HCT116 (cell line): ENCODE results near the gene SLC10A3. TPM values are rescaled to one million over a fixed set of nuclear protein-coding genes. Genes with fewer than 3 reads are reported as not detected.

Experiments
- ATAC-seq: fragments of 200-7000 bp; cut with Tn5 transposase; 2 replicates; pipeline ENCODE4 v1.9.1; 2020; ENCODE audit warnings: mild to moderate bottlenecking, moderate library complexity
- BruUV-seq: library from RNA; stranded (reverse); fragments of 400-500 nt; replicated peaks from 2 replicates; lab custom pipeline; 2021; lab: Mats Ljungman, UMichigan
- CTCF ChIA-PET: fragments of 300-600 bp; sonication (Branson Sonifier 250); formaldehyde crosslinking; loops from one replicate; lab custom pipeline; 2021; ENCODE audit warnings: antibody characterized with exemption; lab: Charles Lee
- POLR2A ChIA-PET: fragments of 300-600, 350-600 bp; sonication (Branson Sonifier 250); formaldehyde crosslinking; loops from one replicate; lab custom pipeline; 2021; ENCODE audit warnings: antibody characterized with exemption; lab: Charles Lee
- RAD21 ChIA-PET, 2 experiments: fragments of 300-600 bp; sonication (Branson Sonifier 250); formaldehyde crosslinking; loops; one replicate each; lab custom pipeline; 2023; ENCODE audit warnings: low total read pairs in 2 of 2; ENCODE audit not compliant: uncharacterized antibody in 2 of 2, unreplicated experiment in 2 of 2, low non-redundant PET in 1 of 2; lab: Charles Lee
- DNase-seq: peaks from one replicate; pipeline ENCODE4 v3.0.0-alpha.2; 2010; ENCODE audit warnings: low read depth, low spot score
- H2AFZ ChIP-seq: fragments of 200-600 bp; shearing (Covaris generic), sonication (generic); 2 replicates; pipeline ENCODE4 v1.6.1; 2017; ENCODE audit warnings: low read depth, mixed run types, mixed read lengths, antibody characterized with exemption, low read length; ENCODE audit not compliant: poor library complexity, severe bottlenecking
- H3K27ac ChIP-seq: 2 replicates; pipeline ENCODE4 v1.5.1; 2012; ENCODE audit warnings: low read depth, low read length
- H3K27me3 ChIP-seq: fragments of 200-600 bp; sonication (generic); 2 replicates; pipeline ENCODE4 v1.6.1; 2016; ENCODE audit warnings: mixed run types, low read length, mixed read lengths; ENCODE audit not compliant: insufficient read depth
- H3K36me3 ChIP-seq, 2 experiments: fragments of 200-500 bp in 1 of 2; fragments of 200-600 bp in 1 of 2; sonication (Bioruptor generic) in 1 of 2; sonication (generic) in 1 of 2; 2 replicates each; pipeline versions ENCODE4 v1.5.1 to v1.6.1; 2014 to 2016; ENCODE audit warnings: low read length in 2 of 2, inconsistent platforms in 1 of 2, mixed read lengths in 1 of 2, mixed run types in 1 of 2; ENCODE audit not compliant: insufficient read depth in 2 of 2, control insufficient read depth in 1 of 2
- H3K4me1 ChIP-seq, 2 experiments: fragments of 200-600 bp in 1 of 2; sonication (generic) in 1 of 2; 2 replicates each; pipeline versions ENCODE4 v1.5.1 to v1.6.1; 2012 to 2017; ENCODE audit warnings: low read length in 2 of 2, inconsistent platforms in 1 of 2, mild to moderate bottlenecking in 1 of 2, mixed read lengths in 1 of 2, mixed run types in 1 of 2, moderate library complexity in 1 of 2; ENCODE audit not compliant: insufficient read depth in 2 of 2, control insufficient read depth in 1 of 2
- H3K4me2 ChIP-seq: fragments of 200-600 bp; sonication (generic); 2 replicates; pipeline ENCODE4 v1.6.1; 2017; ENCODE audit warnings: mixed run types, low read length, mixed read lengths
- H3K4me3 ChIP-seq, 2 experiments: fragments of 200-600 bp in 1 of 2; sonication (generic) in 1 of 2; replicated peaks in 1 of 2; 2 replicates each; pipeline ENCODE4 v1.5.1; 2011 to 2016; ENCODE audit warnings: low read length in 2 of 2, control low read depth in 1 of 2, low read depth in 1 of 2, mild to moderate bottlenecking in 1 of 2, mixed read lengths in 1 of 2, mixed run types in 1 of 2
- H3K79me2 ChIP-seq: fragments of 200-600 bp; sonication (generic); 2 replicates; pipeline ENCODE4 v1.6.1; 2017; ENCODE audit warnings: mild to moderate bottlenecking, mixed run types, low read length, moderate library complexity, mixed read lengths; ENCODE audit not compliant: insufficient read depth
- H3K9ac ChIP-seq: fragments of 200-600 bp; sonication (generic); 2 replicates; pipeline ENCODE4 v1.6.1; 2016; ENCODE audit warnings: low read length, mixed read lengths
- H3K9me2 ChIP-seq: fragments of 200-600 bp; sonication (generic), shearing (Covaris generic); 2 replicates; pipeline ENCODE4 v1.6.1; 2017; ENCODE audit warnings: mixed run types, mild to moderate bottlenecking, moderate library complexity; ENCODE audit not compliant: insufficient read depth
- H3K9me3 ChIP-seq, 2 experiments: fragments of 200-500 bp in 1 of 2; fragments of 200-600 bp in 1 of 2; sonication (Bioruptor generic) in 1 of 2; sonication (generic) in 1 of 2; 2 replicates each; pipeline ENCODE4 v1.6.1; 2014 to 2017; ENCODE audit warnings: low read length in 2 of 2, mixed read lengths in 2 of 2, inconsistent platforms in 1 of 2, low read depth in 1 of 2, mild to moderate bottlenecking in 1 of 2, mixed run types in 1 of 2, moderate library complexity in 1 of 2; ENCODE audit not compliant: control insufficient read depth in 1 of 2, insufficient read depth in 1 of 2
- H4K20me1 ChIP-seq: fragments of 200-600 bp; sonication (generic), shearing (Covaris generic); 2 replicates; pipeline ENCODE4 v1.6.1; 2017; ENCODE audit warnings: mixed run types, mild to moderate bottlenecking, moderate library complexity; ENCODE audit not compliant: insufficient read depth
- EGR1 ChIP-seq: IDR thresholded peaks from 2 replicates; pipeline ENCODE4 v1.6.1; 2012; ENCODE audit warnings: low read depth
- ELF1 ChIP-seq: IDR thresholded peaks from 2 replicates; pipeline ENCODE4 v1.6.1; 2012; ENCODE audit warnings: low read depth, borderline replicate concordance
- EZH2phosphoT487 ChIP-seq: fragments of 200-600 bp; IDR thresholded peaks from 2 replicates; pipeline ENCODE4 v1.6.1; 2018; ENCODE audit warnings: antibody characterized with exemption, borderline replicate concordance
- FOSL1 ChIP-seq: IDR thresholded peaks from 2 replicates; pipeline ENCODE4 v1.6.1; 2012; ENCODE audit warnings: low read depth
- POLR2A ChIP-seq: IDR thresholded peaks from 2 replicates; pipeline ENCODE4 v1.7.0; 2011; ENCODE audit warnings: borderline replicate concordance; ENCODE audit not compliant: insufficient read depth, insufficient read length; ENCODE audit errors: extremely low read depth
- RAD21 ChIP-seq: IDR thresholded peaks from 2 replicates; pipeline ENCODE4 v1.6.1; 2012; ENCODE audit warnings: low read depth, mild to moderate bottlenecking
- SIN3A ChIP-seq: IDR thresholded peaks from 2 replicates; pipeline ENCODE4 v1.6.1; 2012; ENCODE audit warnings: low read depth
- SP1 ChIP-seq: IDR thresholded peaks from 2 replicates; pipeline ENCODE4 v1.6.1; 2012; ENCODE audit warnings: low read depth
- SRF ChIP-seq: IDR thresholded peaks from 2 replicates; pipeline ENCODE4 v1.6.1; 2012; ENCODE audit warnings: low read depth
- TCF7L2 ChIP-seq: IDR thresholded peaks from 2 replicates; pipeline ENCODE4 v1.7.0; 2011; ENCODE audit warnings: borderline replicate concordance, inconsistent platforms; ENCODE audit not compliant: insufficient read depth, insufficient read length; ENCODE audit errors: extremely low read depth
- YY1 ChIP-seq: IDR thresholded peaks from 2 replicates; pipeline ENCODE4 v1.6.1; 2011; ENCODE audit warnings: low read length, low read depth, moderate library complexity, mild to moderate bottlenecking; ENCODE audit not compliant: insufficient replicate concordance; ENCODE audit errors: extremely low read depth
- ZNF274 ChIP-seq: fragments of 200-500 bp; sonication (Bioruptor generic); IDR thresholded peaks from 2 replicates; pipeline ENCODE4 v1.6.1; 2014; ENCODE audit warnings: mild to moderate bottlenecking, low read depth, low read length, inconsistent platforms
- intact Hi-C: fragments of 100-400 bp; cut with micrococcal nuclease; formaldehyde crosslinking; loops from 2 replicates; pipeline ENCODE4 v1.10.0; 2022
- total RNA-seq: library from RNA; stranded (reverse); gene quantifications from one replicate; pipeline ENCODE4 v1.2.1, GENCODE V29; 2021; ENCODE audit not compliant: unreplicated experiment
- TF ChIP-seq, protein P1 (sequence below), 3 experiments: fragments of 200-600 bp in 1 of 3; sonication (generic) in 1 of 3; IDR thresholded peaks in 2 of 3; conservative IDR thresholded peaks in 1 of 3; 2 replicates each; pipeline ENCODE4 v1.5.1; 2012 to 2017; ENCODE audit warnings: low read depth in 2 of 3, low read length in 2 of 3, antibody characterized with exemption in 1 of 3, borderline replicate concordance in 1 of 3, control low read depth in 1 of 3, mild to moderate bottlenecking in 1 of 3, mixed read lengths in 1 of 3, mixed run types in 1 of 3, moderate library complexity in 1 of 3; ENCODE audit not compliant: insufficient read depth in 1 of 3
- TF ChIP-seq, protein P2 (sequence below): IDR thresholded peaks from 2 replicates; pipeline ENCODE4 v1.6.1; 2012
- TF ChIP-seq, protein P3 (sequence below): IDR thresholded peaks from 2 replicates; pipeline ENCODE4 v1.6.1; 2011; ENCODE audit warnings: mild to moderate bottlenecking, low read length, moderate library complexity; ENCODE audit not compliant: insufficient replicate concordance; ENCODE audit errors: extremely low read depth

The SLC10A3 gene
- total RNA-seq, 1 experiment from 2014 or later = 16.2 TPM

DNA sequence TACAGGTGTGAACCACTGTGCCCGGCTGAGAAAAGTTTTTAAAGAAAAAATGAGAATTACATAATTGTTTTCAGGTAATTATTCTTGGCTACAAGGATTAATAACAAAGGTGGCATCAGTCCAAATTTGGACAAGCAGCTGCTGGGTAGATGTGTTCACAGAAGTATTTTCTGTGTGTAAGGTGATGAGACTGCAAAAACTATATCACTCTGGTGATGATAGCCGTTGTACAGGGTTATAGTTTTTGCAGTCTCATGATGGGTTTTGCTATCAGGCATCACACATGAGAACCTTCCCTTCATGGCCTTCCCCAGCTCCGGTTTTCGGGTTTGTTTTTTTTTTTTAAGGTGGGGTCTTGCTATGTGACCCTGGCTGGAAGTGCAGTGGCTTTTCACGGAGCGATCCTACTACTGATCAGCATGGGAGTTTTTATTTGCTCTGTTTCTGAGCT lies 5.1 kb upstream of the SLC10A3 start:
- Histone ChIP-seq H3K79me2 (no peaks in the 10 kb centered on the region), H3K27ac (no peak overlapping the region), H3K9ac (no peak overlapping the region), H3K4me1 (peaks cover 0 to 5% of the 10 kb centered on the region in 2 experiments; a peak in 1 of 4 replicates), H2AFZ (no peak overlapping the region), H3K36me3 (no peaks in the 10 kb centered on the region), H3K9me3 (no peaks in the 10 kb centered on the region), H4K20me1 (no peaks in the 10 kb centered on the region), H3K4me3 (no peak overlapping the region), H3K4me2 (no peak overlapping the region), H3K9me2 (no peaks in the 10 kb centered on the region), H3K27me3 (no peaks in the 10 kb centered on the region)
- intact Hi-C loops = no loop called here
- BruUV-seq = no TSS peak
- CTCF ChIA-PET = no interaction called here
- RAD21 ChIA-PET = no interaction called here
- TF ChIP-seq ELF1 (no peak), SIN3A (no peak), EZH2phosphoT487 (no peak), RAD21 (no peak), TCF7L2 (no peak), SP1 (no peak), FOSL1 (no peak), SRF (no peak), ZNF274 (no peak), YY1 (no peak), POLR2A (no peak), EGR1 (no peak)
- TF ChIP-seq, protein P1, sequence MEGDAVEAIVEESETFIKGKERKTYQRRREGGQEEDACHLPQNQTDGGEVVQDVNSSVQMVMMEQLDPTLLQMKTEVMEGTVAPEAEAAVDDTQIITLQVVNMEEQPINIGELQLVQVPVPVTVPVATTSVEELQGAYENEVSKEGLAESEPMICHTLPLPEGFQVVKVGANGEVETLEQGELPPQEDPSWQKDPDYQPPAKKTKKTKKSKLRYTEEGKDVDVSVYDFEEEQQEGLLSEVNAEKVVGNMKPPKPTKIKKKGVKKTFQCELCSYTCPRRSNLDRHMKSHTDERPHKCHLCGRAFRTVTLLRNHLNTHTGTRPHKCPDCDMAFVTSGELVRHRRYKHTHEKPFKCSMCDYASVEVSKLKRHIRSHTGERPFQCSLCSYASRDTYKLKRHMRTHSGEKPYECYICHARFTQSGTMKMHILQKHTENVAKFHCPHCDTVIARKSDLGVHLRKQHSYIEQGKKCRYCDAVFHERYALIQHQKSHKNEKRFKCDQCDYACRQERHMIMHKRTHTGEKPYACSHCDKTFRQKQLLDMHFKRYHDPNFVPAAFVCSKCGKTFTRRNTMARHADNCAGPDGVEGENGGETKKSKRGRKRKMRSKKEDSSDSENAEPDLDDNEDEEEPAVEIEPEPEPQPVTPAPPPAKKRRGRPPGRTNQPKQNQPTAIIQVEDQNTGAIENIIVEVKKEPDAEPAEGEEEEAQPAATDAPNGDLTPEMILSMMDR (IDR thresholded peaks at IDR 0.05 in 2 of 3, conservative IDR thresholded peaks at IDR 0.05 in 1 of 3; ENCODE audit: borderline replicate concordance in 1 of 3, insufficient read depth in 1 of 3, low read depth in 2 of 3, low read length in 2 of 3) = no peak
- TF ChIP-seq, protein P2, sequence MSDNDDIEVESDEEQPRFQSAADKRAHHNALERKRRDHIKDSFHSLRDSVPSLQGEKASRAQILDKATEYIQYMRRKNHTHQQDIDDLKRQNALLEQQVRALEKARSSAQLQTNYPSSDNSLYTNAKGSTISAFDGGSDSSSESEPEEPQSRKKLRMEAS = no peak
- TF ChIP-seq, protein P3, sequence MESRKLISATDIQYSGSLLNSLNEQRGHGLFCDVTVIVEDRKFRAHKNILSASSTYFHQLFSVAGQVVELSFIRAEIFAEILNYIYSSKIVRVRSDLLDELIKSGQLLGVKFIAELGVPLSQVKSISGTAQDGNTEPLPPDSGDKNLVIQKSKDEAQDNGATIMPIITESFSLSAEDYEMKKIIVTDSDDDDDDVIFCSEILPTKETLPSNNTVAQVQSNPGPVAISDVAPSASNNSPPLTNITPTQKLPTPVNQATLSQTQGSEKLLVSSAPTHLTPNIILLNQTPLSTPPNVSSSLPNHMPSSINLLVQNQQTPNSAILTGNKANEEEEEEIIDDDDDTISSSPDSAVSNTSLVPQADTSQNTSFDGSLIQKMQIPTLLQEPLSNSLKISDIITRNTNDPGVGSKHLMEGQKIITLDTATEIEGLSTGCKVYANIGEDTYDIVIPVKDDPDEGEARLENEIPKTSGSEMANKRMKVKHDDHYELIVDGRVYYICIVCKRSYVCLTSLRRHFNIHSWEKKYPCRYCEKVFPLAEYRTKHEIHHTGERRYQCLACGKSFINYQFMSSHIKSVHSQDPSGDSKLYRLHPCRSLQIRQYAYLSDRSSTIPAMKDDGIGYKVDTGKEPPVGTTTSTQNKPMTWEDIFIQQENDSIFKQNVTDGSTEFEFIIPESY = no peak
- ATAC-seq (no peak), DNase-seq (no peak)
- POLR2A ChIA-PET = no interaction called here
